ELR (cell line): ENCODE measurements around the gene MYADML2.

ENCODE experiments used
- DNase-seq: peaks from one replicate; pipeline ENCODE4 v3.0.0-alpha.2; 2015; ENCODE audit warnings: low read depth

MYADML2 gene

DNA sequence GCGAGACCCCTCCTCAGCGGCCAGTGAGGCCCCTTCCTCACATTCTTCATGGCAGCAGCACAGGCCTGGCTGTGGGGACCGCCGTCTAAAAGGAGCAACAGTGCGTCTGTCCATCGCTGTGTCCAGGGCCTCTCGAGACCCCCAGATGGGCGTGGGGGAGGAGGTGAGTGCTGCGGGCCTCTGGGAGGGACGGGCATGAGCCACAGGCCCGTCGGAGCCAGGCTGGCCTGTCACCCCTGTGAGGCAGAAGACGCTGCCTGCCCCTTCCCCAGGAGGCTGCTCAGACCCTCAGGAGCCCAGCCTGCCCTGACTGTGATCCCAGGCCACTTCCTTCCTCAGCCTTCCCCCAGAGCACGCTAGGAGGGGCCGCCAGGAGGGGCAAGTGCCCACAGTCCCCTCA is 7.8 kb downstream of the MYADML2 start:
- DNase-seq: no peak

DNA sequence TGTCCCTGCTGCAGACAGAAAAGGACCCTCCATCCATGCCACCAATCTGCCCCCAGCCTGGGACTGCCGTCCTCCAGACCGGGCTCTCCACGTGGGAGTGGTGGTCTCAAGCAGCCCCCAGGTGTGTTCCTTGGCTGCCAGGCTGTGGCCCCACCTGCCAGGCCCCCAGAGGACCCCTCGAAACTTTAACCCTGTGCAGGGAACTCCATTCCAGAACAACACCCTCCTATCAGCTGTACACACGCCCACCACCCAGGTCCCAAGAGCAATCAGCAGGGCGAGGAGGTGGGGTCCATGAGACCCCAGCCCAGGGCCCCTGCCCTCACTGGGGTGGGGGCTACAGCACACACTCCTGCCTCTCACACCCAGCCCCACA is 11.3 kb downstream of the MYADML2 start:
- DNase-seq: no peak

DNA sequence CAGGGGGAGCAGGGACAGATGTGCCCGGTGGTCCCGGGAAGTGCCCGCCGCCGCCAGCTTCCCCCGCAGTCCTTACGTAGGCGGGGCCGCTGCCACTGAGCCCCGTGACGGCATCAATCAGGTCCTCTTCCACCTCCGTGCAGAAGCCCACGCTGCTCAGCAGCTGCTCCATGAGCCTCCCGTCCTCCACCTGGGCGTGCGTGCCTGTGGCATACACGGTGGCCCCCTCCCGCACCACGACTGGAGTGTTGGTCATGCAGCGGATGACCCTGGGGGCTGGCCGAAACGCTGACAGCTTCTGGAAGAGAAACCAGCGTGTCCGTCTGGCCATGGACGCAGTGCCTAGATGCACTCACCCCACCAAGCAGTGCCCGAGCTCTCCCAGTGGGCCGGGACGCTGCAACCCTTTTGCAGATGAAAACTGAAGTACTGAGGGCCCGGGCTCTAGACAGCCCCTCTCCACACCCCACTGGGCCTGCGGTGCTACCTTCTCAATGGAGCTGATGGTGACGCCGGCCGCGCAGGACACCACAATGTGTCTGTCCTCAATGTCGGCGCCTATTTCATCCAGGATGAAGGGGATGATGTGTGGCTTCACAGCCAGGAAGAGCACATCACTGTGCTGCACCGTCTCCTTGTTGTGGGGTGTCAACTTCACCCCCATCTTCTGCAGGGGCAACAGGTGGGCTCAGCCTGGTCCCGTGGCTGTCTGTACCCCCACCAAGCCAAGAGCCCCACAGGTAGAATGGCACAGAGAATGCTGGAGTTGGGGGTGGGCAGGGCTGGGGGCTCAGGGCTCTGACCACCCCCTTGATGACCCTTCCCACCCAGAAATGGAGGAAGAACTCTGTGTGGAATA is 12.0 kb downstream of the MYADML2 start:
- no peak for DNase-seq

DNA sequence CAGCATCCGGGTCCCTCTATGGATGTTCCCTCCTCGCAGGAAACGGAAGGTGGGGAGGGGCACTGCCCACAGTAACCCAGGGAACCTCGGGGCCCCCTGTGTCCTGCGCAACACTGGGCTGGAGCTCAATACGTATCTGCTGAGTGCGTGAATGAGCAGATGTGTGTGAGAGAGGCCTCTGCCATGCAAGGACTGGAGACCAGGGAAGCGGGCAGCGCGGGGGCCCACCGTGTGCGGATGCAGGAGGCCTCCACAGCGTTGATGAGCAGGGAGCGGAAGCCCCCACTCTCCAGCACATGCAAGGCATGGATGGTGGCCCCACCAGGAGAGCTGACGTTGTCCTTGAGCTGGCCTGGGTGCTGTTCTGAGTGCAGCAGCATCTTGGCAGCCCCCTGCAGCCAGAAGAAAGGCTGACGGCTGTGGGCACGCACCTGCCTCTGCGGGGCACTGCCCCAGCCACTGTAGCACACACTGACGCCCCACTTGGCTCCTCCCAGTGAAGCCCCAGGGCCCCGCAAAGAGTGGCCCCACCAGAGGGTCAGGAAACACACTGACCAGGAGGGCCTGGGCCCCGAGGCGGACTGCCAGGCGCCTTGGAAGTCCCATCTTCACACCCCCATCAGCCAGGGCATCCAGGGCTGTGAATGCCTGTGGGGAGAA is 12.8 kb downstream of the MYADML2 start:
- DNase-seq: no peak

DNA sequence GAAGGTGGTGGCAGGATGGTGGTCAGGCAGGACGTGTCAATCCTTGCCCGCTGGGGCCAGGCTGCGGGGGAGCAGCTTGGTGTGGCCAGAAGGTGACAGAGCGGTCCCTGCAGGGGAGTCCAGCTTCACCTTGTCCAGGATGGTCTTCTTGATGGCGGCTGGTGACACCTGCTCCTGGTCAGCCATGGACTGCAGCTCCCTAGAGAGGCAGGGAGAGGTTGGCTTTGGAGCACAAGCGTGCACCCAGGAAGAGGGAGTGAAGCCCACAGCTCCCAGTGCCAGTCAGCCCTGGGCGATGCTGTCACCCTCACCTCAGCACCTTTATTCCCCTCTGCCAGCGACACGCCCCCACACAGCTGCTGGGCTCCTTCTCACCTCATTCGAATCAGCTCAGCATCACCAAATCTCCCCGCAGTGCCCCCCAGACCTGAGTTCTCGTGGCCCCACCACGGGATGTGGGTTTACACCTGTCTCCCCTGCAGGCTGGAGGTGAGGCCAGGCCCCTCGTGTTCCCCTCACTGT is 13.8 kb downstream of the MYADML2 start:
- DNase-seq: no peak

DNA sequence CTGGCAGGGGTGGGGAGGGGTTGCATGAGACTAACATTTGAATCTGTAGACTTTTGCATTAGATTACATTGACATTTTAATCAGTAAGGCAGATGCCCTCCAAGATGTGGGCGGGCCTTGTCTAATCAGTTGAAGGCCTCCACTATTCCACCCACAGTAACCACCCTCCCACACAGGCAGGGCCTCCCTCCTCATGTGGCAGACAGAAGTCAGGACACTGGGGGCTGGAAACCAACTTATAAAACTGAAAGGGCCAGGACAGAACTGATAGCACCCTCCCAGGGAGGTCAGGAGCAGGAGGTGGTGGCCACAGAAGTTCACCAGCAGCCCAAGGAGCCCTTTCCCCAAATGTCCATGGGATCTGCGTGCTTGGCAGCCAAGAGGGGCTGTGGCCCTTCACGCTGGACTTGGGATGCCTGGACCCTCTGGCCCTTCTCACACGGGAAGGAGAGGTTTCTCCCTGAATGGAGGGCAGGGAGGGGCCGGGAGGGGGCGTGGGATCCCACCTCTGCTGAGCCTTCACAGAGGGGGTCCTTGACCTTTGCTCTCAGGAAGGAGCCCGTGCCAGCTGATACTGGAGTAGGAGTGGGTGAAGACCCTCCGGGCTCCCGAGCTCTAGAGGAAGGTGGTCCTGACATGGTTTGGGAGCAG is 14.6 kb downstream of the MYADML2 start:
- no peak for DNase-seq

DNA sequence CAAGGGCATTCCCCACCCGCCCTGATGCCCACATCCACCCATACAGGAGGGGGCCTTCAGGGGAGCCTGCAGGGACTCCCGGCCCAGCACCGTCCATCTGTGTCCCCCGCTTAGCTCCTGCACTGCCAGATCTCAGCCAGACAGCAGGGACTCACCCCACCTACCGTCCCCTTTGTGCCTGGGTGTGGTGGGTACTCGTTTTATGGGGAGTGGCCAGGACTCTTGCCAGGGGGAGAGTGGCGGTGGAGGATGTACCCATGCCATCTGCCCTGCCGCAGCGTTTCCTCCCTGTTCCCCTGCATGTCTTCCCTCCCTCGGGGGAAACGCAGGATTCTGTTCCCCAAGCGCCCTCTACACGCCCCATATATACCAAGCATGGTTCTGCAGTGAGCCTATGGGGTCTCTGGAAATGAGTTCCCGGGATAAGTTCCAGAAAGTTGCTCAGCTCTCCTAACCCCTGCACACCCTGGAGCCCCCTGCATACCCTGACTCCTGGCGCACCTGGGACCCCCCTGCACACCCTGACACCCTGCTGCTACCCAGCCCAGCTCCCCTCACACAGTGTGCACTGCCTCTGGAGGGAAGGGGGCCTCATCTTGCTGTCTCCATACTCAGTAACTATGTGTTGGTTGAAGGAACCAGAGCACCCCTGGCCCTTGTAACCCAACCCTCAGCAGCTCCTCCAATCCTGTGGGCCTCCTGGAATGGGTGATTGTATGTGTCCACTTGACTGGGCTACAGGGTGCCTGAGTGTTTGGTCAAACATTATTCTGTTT is 15.3 kb downstream of the MYADML2 start:
- no peak for DNase-seq

DNA sequence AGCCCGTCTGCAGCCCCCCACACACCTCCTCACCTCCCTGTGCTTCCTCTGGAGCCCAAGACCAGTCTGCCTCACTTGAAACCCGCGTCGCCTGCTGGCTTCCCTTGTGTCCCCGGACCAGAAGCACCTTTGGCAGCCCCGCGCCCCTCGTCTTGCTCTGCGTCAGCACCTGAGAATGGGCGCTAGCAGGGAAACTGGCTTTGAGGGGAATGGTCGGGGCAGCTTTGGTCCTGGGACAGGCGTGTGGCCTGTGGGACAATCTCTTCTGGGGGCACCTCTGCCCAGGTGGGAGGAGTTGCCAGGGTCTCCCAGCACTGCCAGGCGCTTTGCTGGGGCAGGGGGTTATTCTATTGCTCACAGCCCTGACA is 15.9 kb downstream of the MYADML2 start:
- DNase-seq: no peak

DNA sequence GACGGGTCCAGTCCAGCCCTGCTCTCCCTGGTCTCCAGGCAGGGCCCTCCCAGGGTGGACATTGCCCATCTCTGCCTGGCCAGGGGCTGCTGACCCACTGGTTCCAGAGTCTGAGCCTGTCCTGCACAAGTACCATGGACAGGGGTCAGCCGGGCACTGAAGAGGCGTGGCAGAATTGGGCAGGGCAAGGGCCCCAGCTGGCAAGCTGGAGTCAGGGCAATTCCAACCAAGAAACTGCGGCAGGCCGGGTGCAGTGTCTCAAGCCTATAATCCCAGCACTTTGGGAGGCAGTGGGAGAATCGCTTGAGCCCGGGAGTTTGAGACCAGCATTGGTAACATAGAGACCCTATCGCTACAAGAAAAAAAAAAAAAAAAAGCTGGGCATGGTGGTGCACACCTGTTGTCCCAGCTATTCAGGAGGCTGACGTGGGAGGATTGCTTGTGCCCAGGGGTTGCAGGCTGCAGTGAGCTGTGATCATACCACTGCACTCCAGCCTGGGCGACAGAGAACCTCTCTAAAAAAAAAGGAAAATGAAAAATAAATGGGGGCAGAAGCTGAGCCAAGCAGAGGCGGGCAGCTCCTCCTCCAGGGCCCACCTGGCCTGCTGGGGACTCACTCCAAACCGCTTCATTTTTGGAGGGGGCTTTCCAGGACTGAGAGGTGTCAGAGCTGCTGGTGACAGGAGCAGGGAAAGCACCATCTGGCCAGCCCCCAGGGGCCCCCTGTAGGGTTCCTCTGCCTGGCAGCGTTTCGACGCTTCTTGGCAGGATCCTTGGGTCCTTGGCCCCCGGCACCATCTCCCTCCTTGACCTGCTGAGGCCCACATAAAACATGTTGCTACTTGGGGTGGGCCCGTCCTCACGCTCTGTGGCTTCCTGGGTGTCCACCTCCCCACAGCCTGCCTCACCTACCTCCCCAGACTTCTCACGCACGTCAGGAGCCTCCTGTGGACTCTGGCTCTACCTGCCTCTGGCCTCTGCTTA is 16.6 kb downstream of the MYADML2 start:
- DNase-seq: no peak

DNA sequence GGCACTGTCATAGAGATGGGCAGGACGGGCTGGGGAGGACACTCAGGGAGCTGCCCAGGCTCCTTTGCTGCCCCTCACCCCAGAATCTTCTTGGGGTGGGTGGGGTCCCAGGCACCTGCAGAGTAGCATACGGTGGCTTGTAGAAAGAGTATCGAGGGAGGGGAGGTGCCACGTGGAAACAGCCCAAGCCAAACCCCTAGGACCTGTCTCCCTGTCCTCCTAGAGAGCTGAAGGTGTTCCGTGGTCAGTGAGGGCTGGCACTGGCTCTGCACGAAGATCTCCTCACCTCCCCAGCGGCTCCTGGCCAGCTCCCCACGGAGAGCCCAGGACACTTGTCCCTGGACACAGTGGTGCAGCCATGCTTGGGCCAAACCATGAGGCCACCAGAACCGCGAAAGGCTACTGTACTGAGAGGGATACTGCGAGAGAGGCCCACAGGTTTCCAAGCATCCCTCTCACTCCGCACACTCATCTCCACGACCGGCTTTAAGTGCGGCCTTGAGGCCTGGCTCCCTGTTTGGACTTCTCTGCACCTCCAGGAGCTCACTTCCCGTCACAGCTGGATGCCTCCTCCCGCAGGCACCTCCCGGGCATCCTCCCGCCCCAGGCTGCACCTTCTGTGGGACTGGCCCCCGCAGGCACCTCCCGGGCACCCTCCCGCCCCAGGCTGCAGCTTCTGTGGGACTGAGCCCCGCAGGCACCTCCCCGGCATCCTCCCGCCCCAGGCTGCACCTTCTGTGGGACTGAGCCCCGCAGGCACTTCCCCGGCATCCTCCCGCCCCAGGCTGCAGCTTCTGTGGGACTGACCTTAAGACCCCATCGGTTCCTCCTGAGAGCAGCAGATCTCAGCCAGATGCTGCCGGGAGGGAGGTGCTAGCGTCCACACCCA is 17.5 kb downstream of the MYADML2 start:
- no peak for DNase-seq

DNA sequence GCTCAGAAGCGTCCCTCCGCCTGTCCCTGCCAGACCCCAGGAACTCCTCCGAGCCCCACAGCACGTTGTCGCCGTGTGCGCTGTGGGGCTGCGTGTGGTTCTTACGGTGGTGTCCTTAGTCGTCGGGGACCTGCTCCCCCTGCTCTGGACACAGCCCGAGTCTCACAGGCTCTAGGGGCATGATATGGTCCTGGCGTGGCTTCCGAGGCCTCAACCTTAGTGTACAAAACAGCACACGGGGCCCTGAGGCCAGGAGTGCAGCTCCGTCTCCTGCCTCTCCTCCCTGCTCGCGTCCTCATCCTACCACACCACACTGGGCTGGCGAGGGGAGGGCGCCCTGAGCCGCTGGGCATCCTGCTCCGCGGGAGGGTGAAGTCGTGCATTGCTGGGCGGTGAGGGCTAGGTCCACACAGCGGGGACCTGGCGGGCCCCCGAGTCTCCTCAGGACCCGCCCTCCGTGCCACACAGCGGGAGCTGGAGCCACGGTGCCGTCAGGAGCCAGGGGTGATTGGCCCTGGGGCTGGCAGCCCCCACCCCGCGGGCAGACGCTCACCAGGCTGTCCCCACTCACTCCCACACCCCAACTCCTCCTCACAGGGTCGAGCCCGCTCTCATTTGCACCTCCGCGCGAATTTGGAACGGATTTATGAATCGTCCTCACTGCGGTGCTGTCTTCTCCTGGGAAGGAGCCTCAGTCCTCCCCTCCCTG is 18.3 kb downstream of the MYADML2 start:
- DNase-seq: peak; percentile 29

DNA sequence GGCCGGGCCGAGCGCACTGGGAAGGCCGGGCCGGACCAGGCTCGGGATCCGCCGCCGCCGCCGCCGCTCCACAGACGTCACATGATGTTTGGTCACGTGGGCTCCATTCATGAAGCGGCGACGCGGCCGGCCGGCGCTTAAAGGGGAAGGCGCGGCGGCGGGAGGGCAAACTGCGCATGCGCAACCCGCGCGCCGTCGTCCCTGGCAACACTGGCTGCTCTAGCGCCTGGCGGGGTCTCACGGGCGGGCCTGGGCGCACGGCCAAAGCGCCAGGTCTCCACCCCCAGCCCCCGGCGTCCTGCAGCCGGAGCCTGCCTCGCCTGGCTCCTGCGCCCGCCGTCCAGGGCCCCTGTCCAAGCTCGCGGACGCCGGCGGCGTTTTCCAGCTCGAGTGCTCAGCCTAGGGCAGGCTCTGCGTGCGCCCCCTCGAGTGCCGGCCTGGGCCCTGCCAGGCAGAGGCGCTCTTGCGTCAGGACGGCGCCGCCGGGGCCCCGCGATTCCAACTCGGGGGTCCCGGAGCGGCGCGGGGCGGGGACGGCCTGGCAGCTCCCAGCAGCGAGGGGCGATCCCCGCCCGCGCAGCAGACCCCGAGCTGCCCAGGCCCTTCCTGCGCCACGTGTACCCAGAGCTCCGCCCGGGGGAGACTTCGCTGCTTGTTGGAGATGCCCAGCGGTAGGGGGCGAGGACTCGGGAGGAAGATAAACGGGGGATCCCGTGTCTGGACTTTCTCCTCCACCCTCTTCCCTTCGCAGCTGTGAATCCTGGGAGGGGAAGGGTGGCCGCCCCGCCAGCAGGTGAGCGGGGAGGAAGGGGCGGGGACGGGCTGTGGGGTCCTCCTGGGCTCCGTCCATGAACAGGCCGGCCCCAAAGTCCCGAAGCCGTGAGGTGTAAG is 19.1 kb downstream of the MYADML2 start, which contains the start of gene MAFG:
MAFG (minus strand) TSS at position 83 of the 891 bp plus-strand sequence. CDS start 4,550 bp downstream, outside the sequence.
- peak; percentile 97 for DNase-seq

DNA sequence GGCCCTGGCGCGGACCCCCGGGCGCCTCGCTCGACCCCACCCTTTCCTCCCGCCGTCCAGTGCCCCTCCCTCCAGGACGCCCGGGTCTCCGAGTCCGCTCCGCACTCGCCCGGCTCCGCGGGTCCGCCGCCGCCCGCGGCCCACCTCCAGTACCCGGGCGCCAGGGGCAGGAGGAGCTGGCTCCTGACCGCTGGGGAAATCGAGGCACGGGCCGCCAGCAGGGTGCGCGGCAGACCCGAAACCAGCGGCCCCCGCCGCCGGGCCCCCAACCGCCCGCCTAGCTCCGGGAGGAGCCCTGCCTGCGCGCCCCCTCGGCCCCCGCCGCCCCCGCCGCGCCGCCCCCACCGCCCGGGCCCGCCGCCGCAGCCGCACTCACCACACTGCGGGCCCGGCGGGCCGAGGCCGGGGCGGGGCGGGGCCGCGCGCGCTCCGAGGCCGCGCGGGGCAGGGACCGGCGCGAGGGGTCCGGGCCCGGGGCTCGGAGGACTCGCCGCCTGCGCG is 19.8 kb downstream of the MYADML2 start:
- no peak for DNase-seq

DNA sequence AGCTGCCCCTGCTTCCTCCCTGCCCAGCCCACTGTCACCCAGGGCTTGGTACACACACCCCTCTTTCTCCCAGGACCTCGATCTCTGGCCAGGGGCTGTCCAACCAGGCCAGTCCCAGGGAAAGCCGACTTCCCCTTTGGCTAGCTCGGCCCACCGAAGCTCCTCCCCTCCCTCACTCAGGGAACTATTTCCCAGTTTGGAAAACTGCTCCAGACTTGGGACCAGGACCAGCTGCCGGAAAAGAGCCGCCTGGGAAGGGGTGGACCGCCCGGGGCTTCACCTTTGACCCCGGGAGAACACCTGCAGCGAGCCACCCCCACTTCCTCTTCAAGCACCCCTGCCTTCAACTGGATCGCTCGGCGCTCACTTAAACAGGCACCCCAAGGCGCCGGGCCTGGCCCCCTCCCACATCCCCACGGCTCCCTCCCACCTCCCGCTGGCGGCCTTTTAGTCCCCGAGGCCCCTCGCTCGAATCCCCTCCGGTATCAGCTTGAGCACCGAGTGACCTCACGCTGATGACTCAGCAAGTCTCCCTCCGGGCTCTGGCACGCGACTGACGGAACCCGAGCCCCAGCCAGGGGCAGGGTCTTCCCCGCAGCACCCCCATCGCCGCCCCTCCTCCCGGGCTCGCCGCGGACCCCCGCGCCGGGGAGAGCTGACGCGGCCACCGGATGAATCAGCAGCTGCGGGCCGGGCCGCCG is 20.4 kb downstream of the MYADML2 start:
- peak; percentile 90 for DNase-seq

DNA sequence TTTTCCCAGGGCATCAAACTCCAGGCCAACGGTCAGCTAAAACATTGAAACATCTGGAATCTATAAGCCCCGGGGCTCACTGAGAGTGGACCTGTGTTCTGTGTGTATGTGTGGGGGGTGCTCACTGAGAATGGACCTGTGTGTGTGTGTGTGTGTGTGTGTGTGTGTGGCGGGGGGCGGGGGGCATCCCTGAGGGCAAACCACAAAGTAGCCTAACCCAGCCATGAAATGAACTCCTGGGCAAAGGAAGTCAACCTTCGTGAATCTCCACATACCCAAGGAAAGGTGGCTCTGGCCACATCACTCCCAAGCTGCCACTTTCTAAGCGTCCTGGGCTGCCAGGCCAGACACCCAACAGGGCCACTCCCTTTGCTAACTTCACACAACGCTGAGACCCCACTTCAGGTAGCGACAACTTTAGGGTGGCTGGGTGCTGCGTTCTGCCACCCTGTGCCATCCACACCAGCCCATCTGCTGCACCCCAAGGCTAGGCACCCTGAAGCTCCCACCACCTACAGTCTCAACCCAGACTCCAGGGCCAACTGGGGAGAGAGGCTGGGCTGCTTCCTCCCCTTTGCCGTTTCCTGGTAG is 21.1 kb downstream of the MYADML2 start:
- DNase-seq: no peak
